Measurements from ENCODE around the gene GFRA1. TPM values are rescaled to one million over a fixed set of nuclear protein-coding genes. Genes with fewer than 3 reads are reported as not detected.

The GFRA1 gene
- polyA plus RNA-seq, 6 donors from 2014 or later: not detected

DNA sequence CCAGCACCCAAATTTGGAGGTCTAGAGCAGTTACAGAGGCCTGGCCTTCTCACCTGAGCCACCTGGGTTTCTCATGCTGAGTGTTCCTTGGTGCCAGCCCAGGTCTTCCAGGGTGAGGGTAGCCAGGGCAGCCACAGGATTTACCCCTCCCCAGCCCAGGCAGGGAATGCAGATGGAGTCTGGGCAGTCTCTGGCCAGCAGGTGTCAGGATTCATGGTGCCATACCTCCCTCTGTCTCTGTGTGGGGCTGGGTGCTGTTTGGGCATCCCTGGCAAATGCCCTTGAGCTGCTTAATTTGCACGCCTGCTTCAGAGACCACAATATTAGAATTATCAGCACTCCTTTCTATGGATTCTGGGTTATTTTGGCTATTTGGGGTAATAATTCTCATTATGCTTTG, 246.7 kb downstream of the GFRA1 start:
- ATAC-seq (ENCODE audit: low read depth in 2 of 2) (no peak), DNase-seq (no peak)
- Mint-ChIP-seq H3K27ac (no peak overlapping the region), H3K36me3 (no peaks in the 10 kb centered on the region), H3K4me3 (no peak overlapping the region), H3K9me3 (peaks cover 2 to 14% (median 4%) of the 10 kb centered on the region in 7 donors), H3K4me1 (no peaks in the 10 kb centered on the region), H3K27me3 (no peaks in the 10 kb centered on the region)

DNA sequence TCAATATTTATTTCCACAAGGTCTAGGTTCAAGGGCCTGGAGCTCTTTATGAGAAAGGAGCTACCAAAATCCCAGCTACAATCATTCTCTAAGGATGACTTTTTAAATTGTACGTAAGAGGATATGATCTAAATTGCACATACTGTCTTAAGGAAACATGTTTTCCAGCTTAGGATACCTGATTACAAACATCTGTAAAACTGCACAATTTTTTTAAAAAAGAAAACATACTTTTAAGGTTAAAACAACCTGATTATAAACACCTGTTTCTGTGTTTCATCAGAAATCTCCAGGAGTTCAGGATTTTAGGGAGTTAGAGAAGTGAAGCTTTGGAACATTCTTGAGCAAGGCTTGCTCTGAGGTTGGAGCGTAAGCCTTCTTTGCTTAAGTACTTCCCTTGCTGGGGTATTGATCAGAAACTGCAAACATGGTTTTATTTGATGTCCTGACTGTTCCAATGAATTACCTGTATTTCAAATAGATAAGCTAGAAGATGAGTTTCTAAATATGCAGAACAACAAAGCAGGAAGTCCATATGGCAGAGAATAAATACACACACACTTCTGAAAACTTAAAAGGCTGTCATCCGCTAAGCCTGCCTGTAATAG, 248.6 kb downstream of the GFRA1 start:
- DNase-seq (no peak), ATAC-seq (ENCODE audit: low read depth in 2 of 2) (no peak)
- Mint-ChIP-seq H3K36me3 (no peaks in the 10 kb centered on the region), H3K27me3 (no peaks in the 10 kb centered on the region), H3K4me3 (no peak overlapping the region), H3K4me1 (no peaks in the 10 kb centered on the region), H3K9me3 (peaks cover 0 to 14% (median 5%) of the 10 kb centered on the region in 7 donors), H3K27ac (no peak overlapping the region)

DNA sequence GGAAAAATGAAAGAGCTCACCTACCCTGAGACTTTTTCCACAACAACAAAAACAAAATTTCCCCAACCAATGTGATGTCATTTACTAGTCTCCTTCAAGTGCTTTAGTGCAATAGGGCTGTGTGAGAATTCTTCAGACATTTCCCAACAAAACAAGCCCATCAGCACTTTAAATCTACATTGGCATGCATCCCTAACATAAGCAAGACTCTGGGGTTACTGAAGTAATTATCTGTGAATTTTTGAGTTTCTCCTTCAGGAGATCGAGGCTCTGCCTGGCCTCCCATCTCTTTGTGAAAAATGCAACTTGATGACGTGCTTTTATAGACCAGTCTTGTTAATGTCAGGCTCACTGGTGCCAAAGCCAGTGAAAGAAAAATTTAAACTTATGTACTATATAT, 255.6 kb downstream of the GFRA1 start:
- ATAC-seq (ENCODE audit: low read depth in 2 of 2) (no peak), DNase-seq (no peak)
- Mint-ChIP-seq H3K4me3 (no peak overlapping the region), H3K27me3 (no peaks in the 10 kb centered on the region), H3K4me1 (no peaks in the 10 kb centered on the region), H3K27ac (no peak overlapping the region), H3K36me3 (no peaks in the 10 kb centered on the region), H3K9me3 (peaks cover 0 to 23% (median 5%) of the 10 kb centered on the region in 7 donors)

DNA sequence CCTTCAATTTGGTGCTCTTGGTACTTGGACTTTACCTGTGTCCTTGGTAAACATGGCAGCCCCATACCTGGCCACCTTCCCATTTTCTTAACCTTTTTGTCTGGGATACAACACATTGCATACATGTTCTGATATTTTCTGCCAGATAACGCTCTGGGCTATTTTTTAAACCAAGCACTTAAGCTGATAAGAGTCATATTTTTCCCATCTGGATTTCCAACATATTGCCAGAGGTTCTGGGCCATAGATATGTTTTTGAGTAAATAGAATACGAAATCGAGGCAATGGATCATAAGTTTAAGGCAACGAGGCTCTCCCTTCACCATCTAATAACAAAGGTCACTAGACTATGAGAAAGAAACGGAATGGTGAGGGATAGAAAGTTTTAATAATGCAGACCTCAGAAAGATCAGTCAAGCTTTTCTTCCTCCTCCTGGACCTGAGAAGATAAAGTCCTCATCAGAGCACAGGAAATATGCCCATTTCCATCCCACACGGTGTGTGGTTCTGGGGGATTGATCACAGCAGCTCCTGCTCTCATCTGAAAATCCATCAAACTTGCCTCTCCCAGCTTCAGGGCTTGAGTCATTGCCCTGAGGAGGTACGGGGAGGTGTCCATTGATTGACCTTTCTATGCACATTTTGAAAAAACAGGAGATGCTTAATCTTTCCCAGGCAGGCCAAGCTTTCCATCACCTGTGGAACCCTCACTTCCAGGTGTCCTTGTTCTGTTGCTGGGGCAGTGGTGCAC, 257.2 kb downstream of the GFRA1 start:
- Mint-ChIP-seq H3K4me1 (no peaks in the 10 kb centered on the region), H3K9me3 (peaks cover 0 to 20% (median 5%) of the 10 kb centered on the region in 7 donors), H3K27ac (no peak overlapping the region), H3K36me3 (no peaks in the 10 kb centered on the region), H3K4me3 (no peak overlapping the region), H3K27me3 (no peaks in the 10 kb centered on the region)
- no peak for DNase-seq
- no peak for ATAC-seq (ENCODE audit: low read depth in 2 of 2)

DNA sequence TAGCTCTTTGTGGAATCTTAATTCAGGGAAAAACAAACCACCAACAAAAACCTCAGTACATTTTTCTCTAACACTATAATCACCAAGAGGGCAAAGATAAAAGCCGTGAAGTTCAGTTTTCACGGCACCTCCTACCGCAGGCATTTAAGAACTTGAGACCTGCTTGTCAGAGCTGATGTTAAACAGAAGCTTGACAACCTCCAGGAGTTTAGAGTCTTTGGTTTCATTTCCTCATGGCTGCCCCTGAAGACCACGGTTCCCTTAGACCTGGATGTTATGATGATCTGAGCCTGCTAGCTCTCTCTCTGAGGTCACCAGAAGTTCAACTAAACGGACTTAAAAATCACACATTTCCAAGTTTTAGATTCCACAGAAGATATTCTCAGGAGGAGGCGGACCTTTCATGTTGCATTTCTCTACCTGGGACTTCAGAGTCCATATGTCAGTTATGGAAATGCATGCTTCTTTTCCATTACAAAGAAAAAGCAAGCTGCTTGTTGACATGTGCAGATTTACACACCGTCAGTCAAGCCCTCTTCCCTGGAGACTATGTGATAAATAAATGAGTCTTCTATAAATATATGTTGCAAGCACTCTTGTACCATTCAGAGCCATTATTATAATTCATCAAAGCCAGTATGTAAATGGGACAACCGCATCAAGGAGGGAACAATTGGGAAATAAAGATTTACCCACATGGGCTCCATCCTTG, 258.0 kb downstream of the GFRA1 start:
- H3K36me3 Mint-ChIP-seq: no peaks in the 10 kb centered on the region
- no peak overlapping the region for H3K27ac Mint-ChIP-seq
- H3K27me3 Mint-ChIP-seq: no peaks in the 10 kb centered on the region
- DNase-seq (no peak), ATAC-seq (ENCODE audit: low read depth in 2 of 2) (no peak)
- H3K4me1 Mint-ChIP-seq: no peaks in the 10 kb centered on the region
- no peak overlapping the region for H3K4me3 Mint-ChIP-seq
- H3K9me3 Mint-ChIP-seq: peaks cover 0 to 24% (median 5%) of the 10 kb centered on the region in 7 donors

DNA sequence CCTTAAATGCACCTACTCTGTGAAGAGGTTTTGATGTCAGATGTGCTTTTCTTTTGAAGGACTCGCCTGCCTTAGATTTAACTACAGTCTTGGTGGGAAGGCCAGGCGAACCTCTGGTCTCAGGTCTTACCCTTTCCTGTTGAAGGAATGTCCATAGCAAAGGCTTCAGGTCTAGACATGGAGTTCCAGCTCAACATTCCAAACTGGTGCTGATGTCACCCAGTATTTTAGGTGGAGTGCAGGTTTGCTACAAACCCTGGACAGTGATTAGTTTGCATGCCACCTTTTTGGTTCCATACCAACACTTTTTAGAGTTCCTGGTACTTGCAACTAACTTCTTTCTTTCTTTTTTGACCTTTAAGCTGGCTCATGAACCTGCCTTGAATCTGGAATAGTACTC, 258.7 kb downstream of the GFRA1 start:
- Mint-ChIP-seq H3K27me3 (no peaks in the 10 kb centered on the region), H3K4me1 (no peaks in the 10 kb centered on the region), H3K36me3 (no peaks in the 10 kb centered on the region), H3K9me3 (peaks cover 0 to 22% (median 7%) of the 10 kb centered on the region in 7 donors), H3K27ac (peak overlapping the region in 1 of 6 donors; percentile 49), H3K4me3 (no peak overlapping the region)
- no peak for DNase-seq
- ATAC-seq (ENCODE audit: low read depth in 2 of 2): no peak

DNA sequence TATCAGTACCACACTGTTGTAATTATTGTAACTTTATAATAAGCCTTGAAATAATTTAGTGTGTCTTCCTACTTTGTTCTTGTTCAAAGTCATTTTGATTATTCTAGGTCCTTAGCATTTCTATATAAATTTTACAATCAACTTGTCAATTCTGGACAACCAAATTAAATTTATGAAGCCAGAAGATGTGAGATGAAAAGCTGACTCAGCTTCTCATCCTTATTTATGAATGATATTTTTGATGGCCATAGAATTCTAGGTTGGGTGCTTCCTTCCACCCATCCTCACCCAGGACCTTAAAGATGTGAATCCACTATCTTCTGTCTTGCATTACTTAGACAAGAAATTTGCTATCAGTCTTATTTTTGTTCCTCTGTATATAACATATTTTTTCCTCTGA, 261.1 kb downstream of the GFRA1 start:
- no peak for ATAC-seq (ENCODE audit: low read depth in 2 of 2)

DNA sequence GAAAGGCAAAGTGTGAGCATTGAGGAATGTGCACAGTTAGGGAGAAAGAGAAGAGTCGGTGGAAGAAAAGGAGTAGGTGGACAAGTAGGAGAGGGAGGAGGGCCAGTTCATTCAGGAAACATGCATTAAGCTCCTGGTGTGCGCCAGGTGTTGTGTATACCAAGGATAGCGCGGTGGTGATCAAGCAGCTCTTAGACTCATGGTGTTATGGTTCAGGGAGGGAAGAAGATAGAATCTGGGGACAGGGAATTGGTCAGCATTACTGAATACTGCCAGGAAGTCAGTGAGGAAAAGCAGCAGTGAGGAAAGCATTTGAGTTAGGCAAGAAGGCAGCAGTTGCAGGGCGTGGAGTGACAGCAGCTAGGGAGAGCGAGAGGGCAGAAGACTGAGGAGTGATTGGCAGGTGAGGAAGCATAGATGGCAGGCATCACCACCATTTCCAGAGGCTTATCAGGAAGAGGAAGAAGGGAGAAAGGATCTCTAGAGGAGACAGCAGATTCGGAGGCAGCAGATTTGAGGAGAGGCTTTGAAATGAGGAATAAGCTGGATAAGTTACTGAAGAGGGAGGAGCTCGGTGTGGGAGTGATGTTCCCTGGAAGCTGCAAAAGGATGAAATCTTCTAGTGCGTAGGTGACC, 265.6 kb downstream of the GFRA1 start:
- no peak for ATAC-seq (ENCODE audit: low read depth in 2 of 2)
- Mint-ChIP-seq H3K4me1 (no peaks in the 10 kb centered on the region), H3K9me3 (peaks cover 0 to 17% (median 3%) of the 10 kb centered on the region in 7 donors), H3K27ac (no peak overlapping the region), H3K27me3 (no peaks in the 10 kb centered on the region), H3K36me3 (no peaks in the 10 kb centered on the region), H3K4me3 (no peak overlapping the region)
- DNase-seq: no peak

More for the DNA sequence above, 261.1 kb downstream of the GFRA1 start:
- no peaks in the 10 kb centered on the region for H3K27me3 Mint-ChIP-seq
- H3K27ac Mint-ChIP-seq: no peak overlapping the region
- no peaks in the 10 kb centered on the region for H3K36me3 Mint-ChIP-seq
- H3K9me3 Mint-ChIP-seq: peaks cover 2 to 20% (median 3%) of the 10 kb centered on the region in 7 donors
- H3K4me1 Mint-ChIP-seq: no peaks in the 10 kb centered on the region
- H3K4me3 Mint-ChIP-seq: no peak overlapping the region
- DNase-seq: no peak

Other genes starting within 250 kb of the GFRA1 start
- gene CCDC172, start 51.2 kb upstream of the GFRA1 start, polyA plus RNA-seq (ENCODE audit: low read depth in 6 of 6): not detected
- not detected for gene PNLIPRP3, start 154.6 kb upstream of the GFRA1 start, polyA plus RNA-seq (ENCODE audit: low read depth in 6 of 6)

Measured in naive B cell (primary cell).